Smooth muscle cell (in vitro differentiated cells): ENCODE results near the gene CDC16. TPM values are rescaled to one million over a fixed set of nuclear protein-coding genes. Genes with fewer than 3 reads are reported as not detected.

Experiments
- DNase-seq: peaks from one replicate; lab custom pipeline; 2025; ENCODE audit not compliant: unreplicated experiment; lab: John Stamatoyannopoulos, UW
- H2AFZ ChIP-seq: fragments of 200-600 bp; sonication (generic); 2 replicates; pipeline ENCODE4 v1.6.0; 2016; ENCODE audit warnings: antibody characterized with exemption, low read depth, mild to moderate bottlenecking
- H3F3A ChIP-seq: fragments of 200-600 bp; sonication (generic); 2 replicates; pipeline ENCODE4 v1.6.0; 2017; ENCODE audit warnings: antibody characterized with exemption, low read depth
- H3K27ac ChIP-seq: fragments of 200-600 bp; sonication (generic); 2 replicates; pipeline ENCODE4 v1.5.1; 2016; ENCODE audit warnings: low read depth, mild to moderate bottlenecking
- H3K27me3 ChIP-seq: fragments of 200-600 bp; sonication (generic); 2 replicates; pipeline ENCODE4 v1.6.1; 2016; ENCODE audit warnings: low read depth, mild to moderate bottlenecking
- H3K36me3 ChIP-seq: fragments of 200-600 bp; sonication (generic); 2 replicates; pipeline ENCODE4 v1.5.1; 2016; ENCODE audit warnings: low read depth
- H3K4me1 ChIP-seq: fragments of 200-600 bp; sonication (generic); 2 replicates; pipeline ENCODE4 v1.5.1; 2016; ENCODE audit warnings: low read depth
- H3K4me2 ChIP-seq: fragments of 200-600 bp; sonication (generic); 2 replicates; pipeline ENCODE4 v1.6.0; 2016; ENCODE audit warnings: mild to moderate bottlenecking
- H3K4me3 ChIP-seq: fragments of 200-600 bp; sonication (generic); 2 replicates; pipeline ENCODE4 v1.5.1; 2016; ENCODE audit warnings: mild to moderate bottlenecking
- H3K79me2 ChIP-seq: fragments of 200-600 bp; sonication (generic); 2 replicates; pipeline ENCODE4 v1.6.0; 2016; ENCODE audit warnings: low read depth, mild to moderate bottlenecking
- H3K9ac ChIP-seq: fragments of 200-600 bp; sonication (generic); 2 replicates; pipeline ENCODE4 v1.6.0; 2016; ENCODE audit warnings: low read depth
- H3K9me3 ChIP-seq: fragments of 200-600 bp; sonication (generic); replicated peaks from 2 replicates; pipeline ENCODE4 v1.5.1; 2016; ENCODE audit warnings: low read depth
- H4K20me1 ChIP-seq: fragments of 200-600 bp; sonication (generic); 2 replicates; pipeline ENCODE4 v1.6.0; 2016; ENCODE audit warnings: low read depth
- WGBS: methylation state at CpG from one replicate; pipeline ENCODE4 v1.1.7; 2016; ENCODE audit warnings: low lambda C conversion rate; 5-methylcytosine and 5-hydroxymethylcytosine counted together
- polyA plus RNA-seq: library from polyadenylated mRNA; unstranded; fragments of >200 nt; fragmentation: Nextera tagmentation; extraction: Ambion mirVana; gene quantifications from 2 replicates; pipeline ENCODE4 v1.2.1, GENCODE V29; 2016
- total RNA-seq: library from RNA; depleted of rRNA; stranded (reverse); fragments of >200 nt; gene quantifications from 2 replicates; pipeline ENCODE4 v1.2.3, GENCODE V29; 2014
- TF ChIP-seq, protein P1 (sequence below): fragments of 200-600 bp; sonication (generic); IDR thresholded peaks from 2 replicates; pipeline ENCODE4 v1.5.1; 2017; ENCODE audit warnings: borderline replicate concordance, mild to moderate bottlenecking, antibody characterized with exemption; ENCODE audit not compliant: insufficient read depth, poor library complexity, severe bottlenecking

CDC16 gene
- total and polyA plus RNA-seq, 2 experiments from 2014 or later: 31.5 to 43.8 TPM

DNA sequence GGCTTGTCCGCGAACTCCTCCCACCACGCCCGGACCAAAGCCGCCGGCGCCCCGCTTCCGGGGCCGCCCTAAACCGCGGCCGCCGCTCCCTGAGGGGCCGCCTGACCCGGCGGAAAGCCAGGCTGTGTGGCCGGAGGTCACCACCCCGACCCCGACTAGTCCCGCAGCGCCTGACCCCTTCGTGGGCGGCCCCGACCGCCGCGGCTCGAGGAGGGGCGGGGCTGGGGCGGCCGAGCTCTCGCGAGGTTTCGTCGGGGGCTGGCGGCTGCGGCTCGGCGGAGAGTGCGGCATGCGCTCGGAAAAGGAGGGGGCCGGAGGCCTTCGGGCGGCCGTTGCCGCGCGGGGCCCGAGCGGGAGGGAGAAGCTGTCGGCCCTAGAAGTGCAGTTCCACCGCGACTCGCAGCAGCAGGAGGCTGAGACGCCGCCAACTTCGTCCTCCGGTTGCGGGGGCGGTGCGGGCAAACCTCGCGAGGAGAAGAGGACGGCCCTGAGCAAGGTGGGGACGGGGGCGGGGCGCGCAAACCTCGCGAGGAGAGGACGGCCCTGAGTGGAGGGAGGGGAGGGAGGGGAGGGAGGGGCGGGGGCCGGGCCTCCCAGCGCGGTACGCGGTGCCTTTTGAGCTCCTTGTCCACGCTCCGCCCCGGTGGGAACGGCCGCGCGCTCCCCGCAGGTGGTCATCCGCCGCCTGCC, 46.8 kb downstream of the CDC16 start, which contains the start of gene UPF3A:
Gene UPF3A (plus strand): TSS at position 251 of the 690 bp plus-strand sequence. CDS start 39 bp downstream, at position 290.
- Histone ChIP-seq H3K4me3 (peak within 1 kb of the TSS; percentile 70), H3K9me3 (no peaks in the 10 kb centered on the region), H3K4me2 (peak within 1 kb of the TSS; percentile 89), H3F3A (peaks cover 25% of the 10 kb centered on the region), H3K4me1 (peaks cover 23% of the 10 kb centered on the region), H3K27me3 (no peaks in the 10 kb centered on the region), H2AFZ (peak within 1 kb of the TSS; percentile 95), H3K9ac (peak within 1 kb of the TSS; percentile 99), H4K20me1 (peaks cover 4% of the 10 kb centered on the region), H3K36me3 (no peaks in the 10 kb centered on the region), H3K27ac (peak within 1 kb of the TSS; percentile 99), H3K79me2 (peaks cover 42% of the 10 kb centered on the region)
- peak; percentile 92 for DNase-seq
- TF ChIP-seq, protein P1, sequence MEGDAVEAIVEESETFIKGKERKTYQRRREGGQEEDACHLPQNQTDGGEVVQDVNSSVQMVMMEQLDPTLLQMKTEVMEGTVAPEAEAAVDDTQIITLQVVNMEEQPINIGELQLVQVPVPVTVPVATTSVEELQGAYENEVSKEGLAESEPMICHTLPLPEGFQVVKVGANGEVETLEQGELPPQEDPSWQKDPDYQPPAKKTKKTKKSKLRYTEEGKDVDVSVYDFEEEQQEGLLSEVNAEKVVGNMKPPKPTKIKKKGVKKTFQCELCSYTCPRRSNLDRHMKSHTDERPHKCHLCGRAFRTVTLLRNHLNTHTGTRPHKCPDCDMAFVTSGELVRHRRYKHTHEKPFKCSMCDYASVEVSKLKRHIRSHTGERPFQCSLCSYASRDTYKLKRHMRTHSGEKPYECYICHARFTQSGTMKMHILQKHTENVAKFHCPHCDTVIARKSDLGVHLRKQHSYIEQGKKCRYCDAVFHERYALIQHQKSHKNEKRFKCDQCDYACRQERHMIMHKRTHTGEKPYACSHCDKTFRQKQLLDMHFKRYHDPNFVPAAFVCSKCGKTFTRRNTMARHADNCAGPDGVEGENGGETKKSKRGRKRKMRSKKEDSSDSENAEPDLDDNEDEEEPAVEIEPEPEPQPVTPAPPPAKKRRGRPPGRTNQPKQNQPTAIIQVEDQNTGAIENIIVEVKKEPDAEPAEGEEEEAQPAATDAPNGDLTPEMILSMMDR: no peak
- WGBS: 2% methylated on average over 36 of the region's 89 CpGs

DNA sequence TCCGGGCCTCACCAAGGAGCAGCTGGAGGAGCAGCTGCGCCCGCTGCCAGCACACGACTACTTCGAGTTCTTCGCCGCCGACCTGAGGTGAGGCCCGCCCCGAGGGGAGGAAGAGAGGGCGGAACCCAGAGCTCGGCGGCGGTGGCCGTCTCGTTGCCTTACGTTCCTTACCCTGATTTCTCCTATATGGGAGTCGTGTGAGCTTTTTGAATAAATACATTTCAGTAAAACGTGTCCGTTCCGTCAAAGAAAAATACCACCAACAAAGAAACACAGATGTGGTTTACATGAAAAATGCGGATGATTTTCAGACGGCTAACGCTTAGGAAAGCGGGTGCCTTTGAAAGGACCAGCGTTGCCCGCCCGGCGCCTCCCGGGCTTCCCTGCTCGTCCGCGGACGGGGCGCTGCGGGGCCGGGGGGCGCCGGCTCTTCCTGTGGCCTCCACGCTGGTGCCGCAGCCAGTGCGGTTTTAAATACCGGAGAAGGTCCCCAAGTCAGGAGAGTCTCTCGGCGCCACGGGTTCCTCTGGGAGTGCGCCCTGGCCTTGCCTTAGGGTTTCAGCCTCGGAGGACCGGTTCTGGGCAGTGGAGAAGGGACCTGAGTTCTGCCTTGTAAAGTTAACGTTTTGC, 47.5 kb downstream of the CDC16 start:
- Histone ChIP-seq H2AFZ (peak overlapping the region; percentile 95), H3K4me3 (peak overlapping the region; percentile 70), H3K4me2 (peak overlapping the region; percentile 89), H4K20me1 (peaks cover 4% of the 10 kb centered on the region), H3F3A (peaks cover 27% of the 10 kb centered on the region), H3K27me3 (no peaks in the 10 kb centered on the region), H3K36me3 (no peaks in the 10 kb centered on the region), H3K9me3 (no peaks in the 10 kb centered on the region), H3K27ac (peak overlapping the region; percentile 99), H3K4me1 (peaks cover 24% of the 10 kb centered on the region), H3K9ac (peak overlapping the region; percentile 99), H3K79me2 (peaks cover 42% of the 10 kb centered on the region)
- TF ChIP-seq, protein P1: no peak
- WGBS: under 1% methylated on average over 47 of the region's 50 CpGs
- peak; percentile 35 for DNase-seq

DNA sequence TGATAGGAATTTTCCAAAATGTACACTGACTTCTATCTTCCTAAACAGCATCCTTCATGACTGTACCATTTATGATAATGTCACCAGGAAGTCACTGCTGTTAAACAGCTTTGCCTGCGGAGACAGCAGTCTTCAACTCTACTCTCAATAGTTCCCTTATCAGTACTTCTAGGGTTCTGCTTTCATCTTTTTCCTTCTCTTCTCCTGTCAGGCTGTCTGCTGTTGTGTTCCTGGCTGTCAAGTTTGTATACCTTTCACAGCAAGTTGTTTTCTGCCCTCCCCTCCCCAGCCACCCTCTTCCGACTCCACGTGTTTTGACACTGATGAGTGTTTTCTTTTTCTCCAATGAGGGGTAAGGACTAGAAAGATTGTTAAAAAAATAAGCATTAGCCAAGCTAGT, 48.9 kb downstream of the CDC16 start:
- no peak for DNase-seq
- H3K27ac ChIP-seq: peak overlapping the region; percentile 0
- TF ChIP-seq, protein P1: no peak
- no peak overlapping the region for H2AFZ ChIP-seq
- H3K4me2 ChIP-seq: peak overlapping the region; percentile 48
- H3K36me3 ChIP-seq: no peaks in the 10 kb centered on the region
- no peak overlapping the region for H3K9ac ChIP-seq
- WGBS: 44% methylated on average over 3 of the region's 3 CpGs
- peaks cover 27% of the 10 kb centered on the region for H3F3A ChIP-seq
- no peaks in the 10 kb centered on the region for H3K9me3 ChIP-seq
- peaks cover 52% of the 10 kb centered on the region for H3K79me2 ChIP-seq
- peaks cover 4% of the 10 kb centered on the region for H4K20me1 ChIP-seq
- peak overlapping the region; percentile 9 for H3K4me3 ChIP-seq
- peaks cover 24% of the 10 kb centered on the region for H3K4me1 ChIP-seq
- no peaks in the 10 kb centered on the region for H3K27me3 ChIP-seq
